ENCODE data around the gene GPR135.

Gene GPR135

GRCh38 chr14:59483363-59483762, 18.2 kb upstream of the GPR135 start:
- Mint-ChIP-seq H3K27ac (peak overlapping the region; percentile 92), H3K36me3 (ENCODE audit: low read depth) (peaks cover 50% of the 10 kb centered on the region), H3K4me1 (ENCODE audit: low read depth) (peaks cover 60% of the 10 kb centered on the region), H3K4me3 (peak overlapping the region; percentile 91), H3K9me3 (no peaks in the 10 kb centered on the region), H3K27me3 (no peaks in the 10 kb centered on the region)
- DNase-seq: no peak

GRCh38 chr14:59482541-59483331, 17.6 kb upstream of the GPR135 start:
- Mint-ChIP-seq H3K9me3 (no peaks in the 10 kb centered on the region), H3K4me1 (ENCODE audit: low read depth) (peaks cover 58% of the 10 kb centered on the region), H3K4me3 (peak overlapping the region; percentile 91), H3K27ac (peak overlapping the region; percentile 92), H3K36me3 (ENCODE audit: low read depth) (peaks cover 47% of the 10 kb centered on the region), H3K27me3 (no peaks in the 10 kb centered on the region)
- DNase-seq: no peak

- Mint-ChIP-seq H3K36me3 (ENCODE audit: low read depth) (peaks cover 48% of the 10 kb centered on the region), H3K4me1 (ENCODE audit: low read depth) (peaks cover 57% of the 10 kb centered on the region), H3K4me3 (peak overlapping the region; percentile 91), H3K27ac (peak overlapping the region; percentile 28), H3K27me3 (no peaks in the 10 kb centered on the region), H3K9me3 (no peaks in the 10 kb centered on the region)
- DNase-seq: no peak
Observed at GRCh38 chr14:59481871-59482540, 16.8 kb upstream of the GPR135 start.

GRCh38 chr14:59481407-59481806, 16.2 kb upstream of the GPR135 start:
- H3K27ac Mint-ChIP-seq: no peak overlapping the region
- peak overlapping the region; percentile 91 for H3K4me3 Mint-ChIP-seq
- peaks cover 57% of the 10 kb centered on the region for H3K4me1 Mint-ChIP-seq (ENCODE audit: low read depth)
- H3K27me3 Mint-ChIP-seq: no peaks in the 10 kb centered on the region
- no peaks in the 10 kb centered on the region for H3K9me3 Mint-ChIP-seq
- no peak for DNase-seq
- peaks cover 54% of the 10 kb centered on the region for H3K36me3 Mint-ChIP-seq (ENCODE audit: low read depth)

- Mint-ChIP-seq H3K4me3 (no peak overlapping the region), H3K27ac (no peak overlapping the region), H3K9me3 (no peaks in the 10 kb centered on the region), H3K27me3 (no peaks in the 10 kb centered on the region), H3K4me1 (ENCODE audit: low read depth) (peaks cover 45% of the 10 kb centered on the region), H3K36me3 (ENCODE audit: low read depth) (peaks cover 65% of the 10 kb centered on the region)
- DNase-seq: no peak
Observed at GRCh38 chr14:59480166-59480565, 15.0 kb upstream of the GPR135 start.

GRCh38 chr14:59478540-59478939, 13.4 kb upstream of the GPR135 start:
- H3K27ac Mint-ChIP-seq: no peak overlapping the region
- H3K4me3 Mint-ChIP-seq: no peak overlapping the region
- no peaks in the 10 kb centered on the region for H3K9me3 Mint-ChIP-seq
- H3K36me3 Mint-ChIP-seq (ENCODE audit: low read depth): peaks cover 72% of the 10 kb centered on the region
- no peaks in the 10 kb centered on the region for H3K27me3 Mint-ChIP-seq
- DNase-seq: no peak
- peaks cover 45% of the 10 kb centered on the region for H3K4me1 Mint-ChIP-seq (ENCODE audit: low read depth)

GRCh38 chr14:59475709-59476108, 10.5 kb upstream of the GPR135 start:
- no peak for DNase-seq
- Mint-ChIP-seq H3K36me3 (ENCODE audit: low read depth) (peaks cover 62% of the 10 kb centered on the region), H3K9me3 (no peaks in the 10 kb centered on the region), H3K27me3 (no peaks in the 10 kb centered on the region), H3K4me3 (no peak overlapping the region), H3K27ac (no peak overlapping the region), H3K4me1 (ENCODE audit: low read depth) (peaks cover 19% of the 10 kb centered on the region)

GRCh38 chr14:59474172-59474571, 9.0 kb upstream of the GPR135 start:
- H3K36me3 Mint-ChIP-seq (ENCODE audit: low read depth): peaks cover 57% of the 10 kb centered on the region
- peaks cover 10% of the 10 kb centered on the region for H3K4me1 Mint-ChIP-seq (ENCODE audit: low read depth)
- H3K4me3 Mint-ChIP-seq: no peak overlapping the region
- no peak for DNase-seq
- H3K9me3 Mint-ChIP-seq: no peaks in the 10 kb centered on the region
- no peaks in the 10 kb centered on the region for H3K27me3 Mint-ChIP-seq
- H3K27ac Mint-ChIP-seq: no peak overlapping the region

- Mint-ChIP-seq H3K27me3 (no peaks in the 10 kb centered on the region), H3K27ac (peak overlapping the region; percentile 79), H3K4me3 (peak overlapping the region; percentile 80), H3K36me3 (ENCODE audit: low read depth) (peaks cover 5% of the 10 kb centered on the region), H3K9me3 (no peaks in the 10 kb centered on the region), H3K4me1 (ENCODE audit: low read depth) (peaks cover 18% of the 10 kb centered on the region)
- DNase-seq: peak; percentile 73
Observed at GRCh38 chr14:59464486-59465315, 479 bp downstream of the GPR135 start.

- no peak for DNase-seq
- H3K27me3 Mint-ChIP-seq: no peaks in the 10 kb centered on the region
- peak overlapping the region; percentile 84 for H3K27ac Mint-ChIP-seq
- peaks cover 8% of the 10 kb centered on the region for H3K36me3 Mint-ChIP-seq (ENCODE audit: low read depth)
- H3K4me3 Mint-ChIP-seq: peak overlapping the region; percentile 80
- H3K4me1 Mint-ChIP-seq (ENCODE audit: low read depth): peaks cover 18% of the 10 kb centered on the region
- H3K9me3 Mint-ChIP-seq: no peaks in the 10 kb centered on the region
Observed at GRCh38 chr14:59463787-59464485, 1.2 kb downstream of the GPR135 start.

GRCh38 chr14:59461891-59462290, 3.3 kb downstream of the GPR135 start:
- Mint-ChIP-seq H3K27ac (no peak overlapping the region), H3K4me1 (ENCODE audit: low read depth) (peaks cover 18% of the 10 kb centered on the region), H3K36me3 (ENCODE audit: low read depth) (peaks cover 19% of the 10 kb centered on the region), H3K4me3 (no peak overlapping the region), H3K27me3 (no peaks in the 10 kb centered on the region), H3K9me3 (no peaks in the 10 kb centered on the region)
- no peak for DNase-seq

GRCh38 chr14:59460378-59460777, 4.8 kb downstream of the GPR135 start:
- Mint-ChIP-seq H3K4me3 (no peak overlapping the region), H3K27ac (no peak overlapping the region), H3K36me3 (ENCODE audit: low read depth) (peaks cover 29% of the 10 kb centered on the region), H3K27me3 (no peaks in the 10 kb centered on the region), H3K9me3 (no peaks in the 10 kb centered on the region), H3K4me1 (ENCODE audit: low read depth) (peaks cover 13% of the 10 kb centered on the region)
- no peak for DNase-seq

- H3K4me3 Mint-ChIP-seq: no peak overlapping the region
- H3K4me1 Mint-ChIP-seq (ENCODE audit: low read depth): peaks cover 2% of the 10 kb centered on the region
- H3K27ac Mint-ChIP-seq: no peak overlapping the region
- H3K36me3 Mint-ChIP-seq (ENCODE audit: low read depth): peaks cover 33% of the 10 kb centered on the region
- DNase-seq: no peak
- no peaks in the 10 kb centered on the region for H3K9me3 Mint-ChIP-seq
- no peaks in the 10 kb centered on the region for H3K27me3 Mint-ChIP-seq
Observed at GRCh38 chr14:59458486-59458885, 6.7 kb downstream of the GPR135 start.

GRCh38 chr14:59455411-59455810, 9.8 kb downstream of the GPR135 start:
- Mint-ChIP-seq H3K27ac (no peak overlapping the region), H3K4me3 (no peak overlapping the region), H3K27me3 (no peaks in the 10 kb centered on the region), H3K4me1 (ENCODE audit: low read depth) (no peaks in the 10 kb centered on the region), H3K36me3 (ENCODE audit: low read depth) (peaks cover 33% of the 10 kb centered on the region), H3K9me3 (no peaks in the 10 kb centered on the region)
- DNase-seq: no peak

All from activated T-cell treated with anti-CD3 and anti-CD28 coated beads, Interleukin-2, amount 50 U/mL, for 24 hours (primary cell).